Measurements from ENCODE around the gene S100A5.
"Not testable (repeated sequence)": the region's sequence is repeated elsewhere in the genome, so short reads cannot be mapped to it uniquely, and the experiment has no call there.

The S100A5 gene

DNA sequence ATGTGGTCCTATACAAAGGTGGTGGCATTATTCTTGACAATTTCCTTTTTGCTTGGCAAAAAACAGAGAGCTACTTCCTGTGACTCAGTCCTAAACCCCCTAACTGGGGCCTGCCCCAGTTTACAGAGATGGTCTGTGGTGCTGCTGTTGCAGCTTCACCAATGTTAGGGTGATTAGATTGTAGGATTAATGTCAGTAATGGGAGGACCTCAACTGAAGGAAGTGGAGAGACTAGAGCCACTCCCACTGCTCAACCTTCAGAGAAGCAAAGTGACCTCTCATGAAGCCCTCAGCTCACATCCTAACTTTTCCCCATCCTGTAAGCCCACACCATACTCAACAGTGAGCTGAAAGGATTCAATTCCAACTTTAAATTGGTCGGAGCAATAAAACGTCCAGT is 8.6 kb downstream of the S100A5 start:
- DNase-seq: peak; percentile 46

DNA sequence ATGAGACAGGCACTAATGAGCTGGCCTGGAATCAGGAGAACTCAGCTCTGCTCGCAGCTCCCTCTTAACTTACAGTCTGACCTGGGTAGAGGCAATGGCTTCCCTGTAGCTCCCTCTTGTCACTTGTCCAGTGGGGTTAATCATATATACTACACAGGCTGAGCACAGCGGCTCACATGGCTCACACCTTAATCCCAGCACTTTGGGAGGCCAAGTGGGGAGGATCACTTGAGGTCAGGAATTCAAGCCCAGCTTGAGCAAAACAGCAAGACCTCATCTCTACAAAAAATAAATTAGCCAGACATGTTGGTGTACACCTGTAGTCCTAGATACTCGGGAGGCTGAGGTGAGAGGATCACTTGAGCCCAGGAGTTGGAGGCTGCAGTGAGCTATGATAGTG is 9.1 kb downstream of the S100A5 start:
- DNase-seq: no peak

DNA sequence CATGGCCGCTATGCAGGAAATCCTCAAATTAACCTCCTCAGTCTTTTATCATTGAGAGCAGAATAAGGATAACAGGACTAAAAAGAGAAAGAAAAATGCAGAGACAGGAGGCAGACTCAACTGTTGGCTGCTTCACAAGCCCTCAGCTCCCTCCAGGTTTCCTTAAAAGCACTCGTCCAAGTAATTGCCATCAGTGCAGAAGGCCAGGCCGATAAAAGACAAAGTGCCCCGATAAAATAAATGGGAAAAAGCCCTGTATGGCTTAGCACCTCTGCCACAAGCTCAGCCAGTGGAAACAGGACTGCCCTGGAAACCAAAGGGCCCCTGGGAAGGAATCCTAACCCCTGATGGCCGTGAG is 13.1 kb downstream of the S100A5 start:
- DNase-seq: no peak

DNA sequence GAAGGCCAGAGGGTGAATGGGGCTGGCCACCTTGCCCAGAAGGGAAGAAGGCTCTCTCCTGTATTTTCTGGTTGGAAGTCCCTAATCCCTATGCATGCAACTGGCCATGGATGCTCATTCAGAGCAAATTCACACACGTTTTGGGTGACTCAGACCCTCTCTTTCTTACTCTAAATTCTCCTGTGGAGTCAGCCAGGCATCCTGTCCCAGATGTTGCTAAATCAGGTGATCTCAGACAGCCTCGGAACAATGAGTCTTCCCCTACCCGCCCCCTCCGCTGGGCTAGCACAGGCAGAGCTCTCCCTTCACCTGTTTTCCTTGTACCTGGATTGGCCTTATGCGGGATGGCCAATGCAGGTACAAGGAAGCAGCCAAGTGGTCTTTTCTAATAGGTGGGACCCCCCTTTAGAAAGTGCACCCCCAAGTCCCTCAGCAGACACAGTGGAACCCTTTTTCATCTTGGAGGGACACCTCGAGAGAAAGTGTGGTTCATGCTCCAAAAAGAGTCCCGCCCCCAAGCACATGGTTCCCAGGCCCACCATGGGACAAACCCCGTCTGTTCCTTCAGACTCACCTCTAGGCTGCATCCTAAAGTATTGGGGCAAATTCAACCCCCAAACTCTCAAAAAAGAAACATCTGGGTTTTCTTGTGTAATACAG is 13.6 kb downstream of the S100A5 start:
- DNase-seq: no peak

DNA sequence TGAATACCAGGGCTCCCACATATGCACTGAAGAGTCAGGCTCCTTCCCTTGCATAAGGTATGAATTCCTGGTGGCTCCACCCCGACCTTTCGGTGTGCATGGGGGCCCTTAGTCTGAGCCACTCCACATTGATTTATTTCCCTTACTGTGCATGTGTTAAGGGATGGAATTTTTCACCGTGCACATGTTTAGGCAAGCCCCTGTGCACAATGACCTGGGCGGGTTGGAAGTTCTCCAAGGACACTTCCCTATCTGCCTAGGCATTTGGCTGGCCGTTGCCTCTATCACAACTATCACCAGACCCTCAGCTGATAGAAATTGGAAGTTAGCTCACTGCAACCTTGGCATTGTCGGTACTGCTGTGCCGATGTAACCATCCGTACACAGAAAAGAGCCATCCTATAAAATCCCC is 14.6 kb downstream of the S100A5 start:
- no peak for DNase-seq

DNA sequence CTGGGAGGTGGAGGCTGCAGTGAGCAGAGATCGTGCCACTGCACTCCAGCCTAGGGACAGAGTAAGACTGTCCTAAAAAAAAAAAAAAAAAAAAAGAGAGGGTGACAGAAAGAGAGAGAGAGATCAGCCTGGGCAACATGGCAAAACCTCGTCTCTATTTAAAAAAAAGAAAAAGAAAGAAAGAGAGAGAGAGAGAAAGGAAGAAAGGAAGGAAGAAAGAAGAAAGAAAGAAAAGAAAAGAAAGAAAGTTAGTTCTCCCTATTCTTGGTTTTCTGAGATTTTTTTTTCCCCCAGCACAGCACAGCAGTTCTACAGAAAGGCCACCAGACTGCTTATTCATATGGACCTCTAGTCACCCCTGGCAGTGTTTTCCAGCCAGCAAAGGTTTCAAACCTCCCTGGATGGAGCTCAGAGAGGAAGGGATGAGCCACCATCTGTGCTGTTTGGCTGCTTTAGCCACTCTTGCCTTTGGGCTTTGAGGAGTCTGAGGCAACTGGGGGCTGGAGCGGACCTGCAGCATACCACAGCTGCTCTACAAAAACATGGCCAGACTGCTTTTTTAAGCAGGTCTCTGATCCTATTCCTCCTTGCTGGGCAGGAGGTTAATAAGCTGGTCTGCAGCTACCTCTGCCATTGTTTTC is 15.5 kb downstream of the S100A5 start:
- DNase-seq: no peak

DNA sequence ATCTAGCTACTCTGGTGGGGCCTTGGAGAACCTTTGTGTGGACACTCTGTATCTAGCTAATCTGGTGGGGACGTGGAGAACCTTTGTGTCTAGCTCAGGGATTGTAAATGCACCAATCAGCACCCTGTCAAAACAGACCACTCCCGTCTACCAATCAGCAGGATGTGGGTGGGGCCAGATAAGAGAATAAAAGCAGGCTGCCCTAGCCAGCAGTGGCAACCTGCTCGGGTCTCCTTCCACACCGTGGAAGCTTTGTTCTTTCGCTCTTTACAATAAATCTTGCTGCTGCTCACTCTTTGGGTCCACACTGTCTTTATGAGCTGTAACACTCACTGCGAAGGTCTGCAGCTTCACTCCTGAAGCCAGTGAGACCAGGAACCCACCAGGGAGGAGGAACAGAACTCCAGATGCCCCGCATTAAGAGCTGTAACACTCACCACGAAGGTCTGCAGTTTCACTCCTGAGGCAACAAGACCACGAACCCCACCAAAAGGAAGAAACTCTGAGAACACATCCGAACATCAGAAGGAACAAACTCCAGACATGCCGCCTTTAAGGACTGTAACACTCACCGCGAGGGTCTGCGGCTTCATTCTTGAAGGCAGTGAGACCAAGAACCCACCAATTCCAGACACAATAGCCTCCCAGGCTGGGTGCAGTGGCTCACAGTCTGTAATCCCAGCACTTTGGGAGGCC is 18.2 kb downstream of the S100A5 start:
- not testable (repeated sequence) for DNase-seq

DNA sequence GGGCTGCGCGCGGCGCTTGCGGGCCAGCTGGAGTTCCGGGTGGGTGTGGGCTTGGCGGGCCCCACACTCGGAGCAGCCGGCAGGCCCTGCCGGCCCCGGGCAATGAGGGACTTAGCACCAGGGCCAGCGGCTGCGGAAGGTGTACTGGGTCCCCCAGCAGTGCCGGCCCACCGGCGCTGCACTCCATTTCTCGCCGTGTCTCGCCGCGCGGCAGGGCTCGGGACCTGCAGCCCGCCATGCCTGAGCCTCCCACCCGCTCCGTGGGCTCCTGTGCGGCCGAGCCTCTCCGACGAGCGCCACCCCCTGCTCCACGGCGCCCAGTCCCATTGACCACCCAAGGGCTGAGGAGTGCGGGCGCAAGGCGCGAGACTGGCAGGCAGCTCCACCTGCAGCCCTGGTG is 18.9 kb downstream of the S100A5 start:
- not testable (repeated sequence) for DNase-seq

DNA sequence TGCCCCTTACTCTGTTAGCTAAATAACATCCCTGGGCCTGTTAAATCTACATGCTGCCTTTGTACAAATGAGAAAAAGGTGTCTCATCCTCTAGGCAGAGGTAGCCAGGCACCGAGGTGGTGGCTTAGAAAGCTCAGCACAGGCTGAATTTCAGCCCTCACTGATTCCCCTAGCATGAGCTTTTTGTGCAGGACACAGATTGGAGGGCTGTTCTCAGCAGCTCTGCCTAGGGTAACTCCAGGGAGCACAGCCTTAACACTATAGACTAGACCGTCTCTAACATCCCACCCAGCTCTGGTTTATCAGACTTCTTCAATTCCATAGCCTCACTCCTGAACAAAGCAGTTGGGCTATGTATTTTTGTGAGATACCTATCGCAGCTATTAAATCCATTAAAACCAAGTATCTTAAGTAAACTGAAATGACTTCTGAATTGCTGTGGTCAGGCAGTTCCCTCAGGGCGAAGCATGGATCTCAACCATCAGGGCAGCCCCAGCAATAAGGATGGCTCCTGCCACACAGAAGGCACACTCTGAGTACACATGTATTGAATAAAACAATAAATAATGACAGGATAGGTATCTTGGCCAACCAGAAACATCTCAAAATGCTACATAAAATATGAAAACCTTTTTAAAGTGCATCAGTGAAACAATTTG is 19.8 kb downstream of the S100A5 start:
- DNase-seq: no peak

DNA sequence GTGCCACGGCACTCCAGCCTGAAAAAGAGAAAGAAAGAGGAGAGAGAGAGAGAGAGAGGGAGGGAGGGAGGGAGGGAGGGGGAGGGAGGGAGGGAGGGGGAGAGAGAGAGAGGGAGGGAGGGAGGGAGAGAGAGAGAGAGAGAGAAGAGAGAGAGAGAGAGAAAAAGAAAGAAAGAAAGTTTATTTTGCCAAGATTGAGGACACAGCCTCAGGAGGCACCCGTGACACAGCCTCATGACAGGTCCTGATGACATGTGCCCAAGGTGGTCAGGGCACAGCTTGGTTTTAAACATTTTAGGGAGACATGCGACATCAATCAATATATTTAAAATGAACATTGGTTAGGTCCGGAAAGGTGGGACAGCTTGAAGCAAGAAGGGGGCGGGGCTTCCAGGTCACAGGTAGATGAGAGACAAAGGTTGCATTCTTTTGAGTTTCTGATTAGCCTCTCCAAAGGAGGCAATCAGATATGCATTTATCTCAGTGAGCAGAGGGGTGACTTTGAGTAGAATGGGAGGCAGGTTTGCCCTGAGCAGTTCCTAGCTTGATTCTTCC is 20.5 kb downstream of the S100A5 start:
- DNase-seq: not testable (repeated sequence)

DNA sequence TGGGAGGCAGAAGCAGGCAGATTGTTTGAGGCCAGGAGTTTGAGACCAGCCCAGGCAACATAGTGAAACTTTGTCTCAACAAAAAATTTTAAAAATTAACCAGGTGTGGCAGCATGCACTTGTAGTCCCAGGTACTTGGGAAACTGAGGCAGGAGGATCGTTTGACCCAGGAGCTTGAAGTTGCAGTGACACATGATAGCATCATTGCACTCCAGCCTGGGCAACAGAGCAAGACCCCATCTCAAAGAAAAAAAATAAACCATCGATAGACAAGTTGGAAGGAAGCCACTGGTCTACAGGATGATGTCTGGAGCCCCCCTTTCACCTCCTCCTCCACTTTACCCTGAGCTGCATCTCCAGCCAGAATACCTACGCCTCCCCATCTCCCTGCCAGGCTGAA is 21.5 kb downstream of the S100A5 start:
- no peak for DNase-seq

DNA sequence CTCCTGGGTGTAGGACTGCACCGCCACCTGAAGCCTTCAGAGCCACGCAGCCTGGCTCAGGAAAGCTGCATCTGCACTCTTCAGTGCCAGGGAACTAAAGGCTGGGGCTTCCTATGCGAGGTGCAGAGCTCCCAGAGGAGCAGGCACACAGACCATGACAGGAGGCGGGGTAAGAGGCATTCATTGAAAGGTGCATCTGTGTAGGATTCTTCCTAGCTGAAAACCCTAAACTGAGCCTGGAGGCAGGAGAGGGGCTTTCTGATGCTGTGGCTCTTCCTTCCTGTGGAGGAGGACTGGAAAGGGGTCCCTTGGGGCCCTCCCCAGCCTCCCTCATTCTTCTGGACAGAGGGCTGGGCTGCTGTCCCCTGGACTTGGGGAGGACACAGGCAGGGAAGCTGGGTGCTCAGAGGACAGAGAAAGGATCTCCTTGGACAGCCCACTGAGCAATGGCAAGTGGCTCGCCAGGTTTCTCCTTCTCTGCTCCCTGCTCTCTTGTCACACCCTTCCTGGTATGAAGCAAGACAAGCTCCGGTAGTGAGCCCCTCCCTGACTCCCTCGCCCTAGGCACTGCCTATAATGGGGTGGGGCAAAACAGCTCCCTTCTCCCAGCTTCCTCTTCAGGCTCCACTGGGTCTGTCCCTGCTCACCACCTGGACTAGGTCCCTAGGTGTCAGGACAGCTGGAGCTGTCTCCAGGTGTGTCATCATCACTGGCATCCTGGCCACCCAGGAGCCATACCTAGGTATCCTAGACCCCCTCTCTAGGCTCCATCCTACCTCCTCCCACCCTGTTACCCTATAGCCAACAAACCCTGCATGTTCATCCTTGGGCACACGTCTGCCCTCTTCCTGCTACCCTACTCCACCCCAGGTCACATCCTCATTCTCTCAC is 25.0 kb downstream of the S100A5 start:
- DNase-seq: no peak

DNA sequence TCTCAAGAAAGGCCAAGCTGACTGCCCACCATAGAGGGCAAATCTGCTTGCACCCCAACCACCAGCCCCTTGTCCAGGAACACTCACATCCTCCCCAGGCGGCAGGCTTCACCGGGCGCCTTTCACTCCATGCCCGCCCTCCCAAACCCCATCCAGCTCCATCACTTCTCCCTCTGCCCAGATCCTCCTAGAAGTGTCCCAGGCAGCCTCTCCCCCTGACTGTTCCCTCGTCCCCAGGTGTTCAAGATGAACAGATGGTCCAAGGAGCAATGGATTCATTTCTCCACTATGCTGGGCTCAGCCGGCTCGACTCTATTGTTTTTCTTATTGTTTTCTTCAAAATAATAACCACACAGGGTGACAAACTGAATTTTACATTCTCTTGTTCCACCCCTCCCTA is 27.1 kb downstream of the S100A5 start:
- no peak for DNase-seq

DNA sequence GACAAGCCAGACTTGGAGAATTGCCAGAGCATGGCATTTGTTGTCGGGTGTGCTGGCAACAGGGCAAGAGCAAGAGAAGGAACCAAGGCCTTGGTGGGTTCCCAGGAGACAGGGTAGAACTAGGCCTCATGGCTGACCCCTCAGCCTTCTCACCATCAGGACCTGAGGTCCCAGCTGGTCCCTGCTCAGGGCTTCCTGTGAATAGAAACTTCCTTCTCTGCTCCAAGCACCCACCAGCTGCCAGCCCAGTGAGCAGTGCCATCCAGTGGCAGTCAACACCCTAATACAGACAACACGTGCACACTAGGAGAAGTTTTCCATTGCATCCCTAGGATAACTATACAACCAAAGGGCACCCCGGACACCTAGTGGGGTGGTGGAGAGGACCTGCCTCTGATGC is 27.7 kb downstream of the S100A5 start:
- DNase-seq: no peak

DNA sequence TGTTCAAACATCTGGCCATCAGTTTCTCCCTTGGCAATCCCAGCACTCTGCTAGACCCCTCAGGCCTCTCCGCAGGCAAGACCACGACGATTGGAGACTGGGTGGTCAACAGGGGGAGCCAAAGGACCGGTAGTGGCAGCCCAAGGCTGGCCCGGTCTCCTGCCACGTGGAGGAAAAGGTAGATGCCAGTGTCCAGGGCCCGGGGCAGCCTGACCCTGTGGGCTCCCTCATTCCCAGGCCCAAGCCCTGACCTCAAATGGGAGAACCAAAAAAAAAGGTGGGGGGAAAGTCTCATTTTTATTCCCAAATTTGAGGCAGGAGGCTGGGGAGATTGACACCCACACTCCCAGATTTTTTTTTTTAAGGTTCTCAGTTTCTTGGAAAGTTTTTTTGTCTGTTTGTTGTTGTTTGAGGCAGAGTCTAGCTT is 29.7 kb downstream of the S100A5 start:
- DNase-seq: peak; percentile 82

DNA sequence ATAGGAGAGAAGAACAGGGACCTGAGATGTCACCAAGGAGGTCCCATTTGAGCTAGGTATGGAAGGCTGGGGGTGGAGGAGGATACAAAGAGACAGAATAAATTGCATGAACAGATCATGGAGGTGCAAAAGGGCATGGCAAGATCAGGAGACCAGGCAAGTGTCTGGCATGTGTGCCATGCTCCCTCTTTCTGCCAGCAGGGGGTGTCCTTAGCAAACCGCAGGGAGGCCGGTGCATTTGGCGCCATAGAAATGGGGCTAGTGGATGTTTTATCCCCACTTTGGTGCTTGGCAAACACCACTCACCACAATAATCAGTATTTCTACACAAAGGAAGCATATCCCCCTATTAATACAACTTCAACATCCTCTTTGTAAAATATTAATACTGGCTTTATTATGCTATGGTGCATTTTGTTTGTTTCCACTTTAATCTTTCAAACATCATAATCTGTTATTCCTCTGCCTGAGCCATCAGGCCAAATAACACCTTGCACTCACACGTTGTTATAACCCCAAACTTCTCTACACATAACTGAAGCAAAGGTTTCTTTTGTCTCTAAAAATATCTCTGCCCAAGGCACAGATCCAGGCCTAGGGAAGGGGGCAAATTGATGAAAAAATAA is 30.9 kb downstream of the S100A5 start:
- peak; percentile 64 for DNase-seq

DNA sequence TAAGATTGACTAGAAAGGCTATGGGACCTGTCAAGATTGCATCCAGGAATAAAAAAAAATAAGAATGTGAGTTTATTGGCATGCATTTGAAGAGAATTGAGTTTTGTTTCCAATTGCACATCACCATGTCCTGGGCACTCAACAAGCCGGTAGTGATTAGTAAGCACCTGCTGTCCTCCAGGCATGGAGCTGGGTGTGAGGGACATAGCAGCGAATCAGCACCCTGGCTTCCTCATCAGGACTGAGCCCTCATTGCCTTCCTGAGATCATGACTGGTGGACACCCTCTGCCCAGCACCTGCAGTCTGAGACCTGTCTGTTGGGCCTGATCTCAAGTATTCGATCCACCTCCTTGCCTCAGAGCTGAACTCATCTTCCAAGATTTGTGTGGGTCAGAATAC is 31.7 kb downstream of the S100A5 start:
- DNase-seq: no peak

DNA sequence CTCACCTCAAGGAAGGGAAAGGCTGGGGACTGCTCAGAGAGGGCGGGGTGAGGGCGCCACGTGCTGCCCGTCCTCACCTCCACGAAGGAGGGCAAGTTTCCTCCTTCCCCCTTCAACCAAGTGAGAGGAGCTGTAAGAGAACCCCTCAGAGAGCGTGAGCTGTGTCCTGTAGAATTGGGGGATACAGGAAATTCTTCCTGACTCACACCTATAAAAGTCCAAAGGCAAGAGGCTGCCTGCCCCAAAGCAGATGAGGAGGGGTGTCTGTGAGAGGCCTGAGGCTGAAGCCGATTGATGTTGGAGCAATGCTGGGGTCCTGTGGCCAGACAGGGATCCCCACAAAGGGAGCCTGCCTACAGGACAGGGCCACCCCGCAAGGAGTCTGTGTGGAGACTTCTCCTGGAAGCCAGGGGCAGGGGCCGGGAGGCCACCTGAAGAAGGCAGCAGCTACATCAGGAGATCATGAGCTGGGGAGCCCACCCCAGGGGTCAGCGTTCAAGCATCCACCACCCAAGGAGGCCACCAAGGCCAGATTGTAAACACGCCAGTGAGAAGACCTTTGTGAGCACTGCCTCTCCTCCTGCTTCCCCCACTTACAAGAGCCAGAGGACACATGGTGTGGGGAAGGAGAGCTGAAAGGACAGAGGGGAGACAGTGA is 32.7 kb downstream of the S100A5 start:
- DNase-seq: no peak

DNA sequence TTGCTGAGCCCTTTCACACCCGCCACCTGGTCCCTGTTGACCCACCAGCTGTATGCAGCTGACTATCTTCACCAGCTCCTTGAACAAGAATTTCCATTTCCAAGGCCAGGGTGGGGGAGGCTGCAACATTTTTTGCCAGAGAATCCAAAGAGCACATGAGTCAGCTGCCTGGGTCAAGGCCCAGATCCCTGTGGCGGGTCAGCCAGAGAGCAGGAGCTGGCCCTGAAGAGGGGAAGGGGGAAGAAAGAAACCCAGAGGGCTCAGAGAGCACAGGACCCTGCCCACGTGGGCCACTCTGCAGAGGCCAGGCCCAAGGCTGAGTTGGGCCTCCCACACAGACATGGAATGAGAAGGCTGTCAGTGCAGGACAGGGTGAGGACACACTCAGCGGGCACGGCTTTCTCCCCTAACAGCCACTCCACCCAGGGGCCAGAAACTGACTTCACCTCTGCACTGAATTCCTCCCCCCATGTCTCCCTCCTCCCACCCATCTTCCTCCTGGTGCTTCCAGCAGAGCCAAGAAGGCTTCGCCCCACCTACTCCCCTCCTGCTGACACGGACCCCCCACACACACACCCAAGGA is 33.8 kb downstream of the S100A5 start:
- DNase-seq: no peak

DNA sequence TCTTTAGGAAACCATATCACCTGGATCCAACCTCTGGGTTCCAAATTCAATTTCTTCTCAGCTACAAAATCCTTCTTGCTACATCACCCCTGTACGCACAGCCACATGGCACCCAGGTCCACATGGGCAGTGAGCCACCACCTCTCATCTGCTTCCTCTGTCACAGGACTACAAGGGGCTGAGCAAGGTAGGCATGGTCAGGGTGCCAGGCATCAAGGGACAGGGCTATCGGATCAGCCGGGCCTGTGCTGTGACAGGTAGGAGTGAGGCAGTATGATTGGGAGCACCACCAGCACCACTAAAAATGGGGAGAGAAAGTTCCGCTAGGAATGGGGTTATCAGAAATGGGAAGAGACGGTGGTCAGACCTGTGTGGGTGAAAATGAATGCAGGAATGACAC is 34.3 kb downstream of the S100A5 start:
- DNase-seq: no peak

DNA sequence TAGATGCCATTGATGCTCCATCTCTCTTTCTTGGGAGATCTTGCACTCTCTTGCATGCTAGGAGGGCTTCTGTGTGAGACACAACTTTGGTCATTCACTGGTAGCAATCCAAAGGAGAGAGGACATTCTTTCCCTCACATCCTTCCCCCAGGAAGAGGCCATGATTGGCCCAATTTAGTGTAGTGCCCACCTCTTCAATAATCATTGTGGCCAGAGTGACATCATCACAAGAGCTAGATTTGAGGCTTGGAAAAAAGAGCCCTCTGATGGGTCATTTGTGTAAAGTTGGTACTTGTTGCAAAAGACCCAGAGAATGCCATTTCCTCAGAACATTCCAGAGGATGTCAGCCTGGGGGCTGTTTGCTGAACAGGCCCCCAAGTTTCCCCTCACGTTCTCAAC is 35.2 kb downstream of the S100A5 start:
- DNase-seq: no peak
